ENCODE results near the gene IQGAP3. TPM values are rescaled to one million over a fixed set of nuclear protein-coding genes. Genes with fewer than 3 reads are reported as not detected.

IQGAP3 gene
- total RNA-seq, 1 experiment from 2014 or later: 48.3 TPM

- Mint-ChIP-seq H3K9me3 (ENCODE audit: unreplicated experiment) (no peaks in the 10 kb centered on the region), H3K27ac (ENCODE audit: low read depth, unreplicated experiment) (peak within 1 kb of the TSS; percentile 65), H3K4me3 (ENCODE audit: unreplicated experiment) (peak within 1 kb of the TSS; percentile 77), H3K36me3 (ENCODE audit: insufficient read depth, unreplicated experiment) (peaks cover 33% of the 10 kb centered on the region), H3K4me1 (ENCODE audit: insufficient read depth, unreplicated experiment) (peaks cover 13% of the 10 kb centered on the region), H3K27me3 (ENCODE audit: insufficient read depth, unreplicated experiment) (no peaks in the 10 kb centered on the region)
- no peak for TF ChIP-seq CTCF (IDR thresholded peaks at IDR 0.05; ENCODE audit: unreplicated experiment)
- ChIA-PET CTCF (interaction anchor here (0.6 to 2.6 kb wide), 24 partner anchors 8 to 286 kb away, joined by 3 to 20 read pairs (median 5); partner anchors contain the start of gene IQGAP3), POLR2A (interaction anchor here (0.6 to 6.1 kb wide), 31 partner anchors 10 to 309 kb away, joined by 3 to 134 read pairs (median 5); partner anchors contain the start of genes GPATCH4, ISG20L2, MEF2D and METTL25B)
- BruUV-seq (replicated peaks): TSS peak; percentile 51
- intact Hi-C loops (cut with micrococcal nuclease): no loop called here
- peak; percentile 77 for DNase-seq (ENCODE audit: unreplicated experiment)
Measured at GRCh38 chr1:156591432-156592157, 19.2 kb upstream of the IQGAP3 start, which contains the start of gene NAXE. Gene NAXE, plus strand, starts transcription at chr1:156591776. Its CDS starts 29 bp downstream, at chr1:156591805.

GRCh38 chr1:156591181-156591431, 18.7 kb upstream of the IQGAP3 start:
- peaks cover 29% of the 10 kb centered on the region for H3K36me3 Mint-ChIP-seq (ENCODE audit: insufficient read depth, unreplicated experiment)
- CTCF ChIA-PET: interaction anchor here (0.6 to 2.6 kb wide), 23 partner anchors 9 to 286 kb away, joined by 3 to 20 read pairs (median 5); partner anchors contain the start of genes GPATCH4 and IQGAP3
- peak overlapping the region; percentile 77 for H3K4me3 Mint-ChIP-seq (ENCODE audit: unreplicated experiment)
- peak overlapping the region; percentile 65 for H3K27ac Mint-ChIP-seq (ENCODE audit: low read depth, unreplicated experiment)
- TF ChIP-seq CTCF (IDR thresholded peaks at IDR 0.05; ENCODE audit: unreplicated experiment): no peak
- peaks cover 13% of the 10 kb centered on the region for H3K4me1 Mint-ChIP-seq (ENCODE audit: insufficient read depth, unreplicated experiment)
- BruUV-seq (replicated peaks): no TSS peak
- H3K9me3 Mint-ChIP-seq (ENCODE audit: unreplicated experiment): no peaks in the 10 kb centered on the region
- intact Hi-C loops (cut with micrococcal nuclease): no loop called here
- POLR2A ChIA-PET: interaction anchor here (0.7 to 6.1 kb wide), 24 partner anchors 10 to 308 kb away, joined by 3 to 134 read pairs (median 6); partner anchors contain the start of genes GPATCH4, ISG20L2, MEF2D and METTL25B
- H3K27me3 Mint-ChIP-seq (ENCODE audit: insufficient read depth, unreplicated experiment): no peaks in the 10 kb centered on the region
- DNase-seq (ENCODE audit: unreplicated experiment): no peak

GRCh38 chr1:156590326-156591180, 18.2 kb upstream of the IQGAP3 start:
- ChIA-PET CTCF (interaction anchor here (0.6 to 2.6 kb wide), 23 partner anchors 9 to 287 kb away, joined by 3 to 20 read pairs (median 5); partner anchors contain the start of genes GPATCH4 and IQGAP3), POLR2A (interaction anchor here (0.7 to 6.1 kb wide), 19 partner anchors 9 to 205 kb away, joined by 3 to 134 read pairs (median 4); partner anchors contain the start of genes GPATCH4, ISG20L2, MEF2D and METTL25B)
- intact Hi-C loops (cut with micrococcal nuclease): no loop called here
- H3K9me3 Mint-ChIP-seq (ENCODE audit: unreplicated experiment): no peaks in the 10 kb centered on the region
- H3K27ac Mint-ChIP-seq (ENCODE audit: low read depth, unreplicated experiment): peak overlapping the region; percentile 65
- peaks cover 13% of the 10 kb centered on the region for H3K4me1 Mint-ChIP-seq (ENCODE audit: insufficient read depth, unreplicated experiment)
- no peak for DNase-seq (ENCODE audit: unreplicated experiment)
- peak overlapping the region; percentile 77 for H3K4me3 Mint-ChIP-seq (ENCODE audit: unreplicated experiment)
- H3K36me3 Mint-ChIP-seq (ENCODE audit: insufficient read depth, unreplicated experiment): peaks cover 23% of the 10 kb centered on the region
- TF ChIP-seq CTCF (IDR thresholded peaks at IDR 0.05; ENCODE audit: unreplicated experiment): no peak
- H3K27me3 Mint-ChIP-seq (ENCODE audit: insufficient read depth, unreplicated experiment): no peaks in the 10 kb centered on the region
- no TSS peak for BruUV-seq (replicated peaks)

All from MCF 10A (cell line).